Subcutaneous adipose tissue (tissue), 4 donors: ENCODE measurements around the gene RAB40A. TPM values are rescaled to one million over a fixed set of nuclear protein-coding genes. Genes with fewer than 3 reads are reported as not detected.

Experiments used
- total RNA-seq, 4 donors: library from RNA; depleted of rRNA; stranded (reverse); fragments of >200 nt; gene quantifications; one replicate each; pipeline ENCODE4 v1.1.0, GENCODE V29; 2016
- TF ChIP-seq, protein P1 (sequence below): fragments of 450-650 bp; IDR thresholded peaks from one replicate; pipeline ENCODE4 v1.5.1; 2016; ENCODE audit warnings: low read depth, mild to moderate bottlenecking, control low read depth, antibody characterized with exemption, moderate library complexity

Gene RAB40A
- total RNA-seq, 4 donors from 2014 or later, result 0.22 to 1.5 (median 0.50) TPM

- TF ChIP-seq, protein P1, sequence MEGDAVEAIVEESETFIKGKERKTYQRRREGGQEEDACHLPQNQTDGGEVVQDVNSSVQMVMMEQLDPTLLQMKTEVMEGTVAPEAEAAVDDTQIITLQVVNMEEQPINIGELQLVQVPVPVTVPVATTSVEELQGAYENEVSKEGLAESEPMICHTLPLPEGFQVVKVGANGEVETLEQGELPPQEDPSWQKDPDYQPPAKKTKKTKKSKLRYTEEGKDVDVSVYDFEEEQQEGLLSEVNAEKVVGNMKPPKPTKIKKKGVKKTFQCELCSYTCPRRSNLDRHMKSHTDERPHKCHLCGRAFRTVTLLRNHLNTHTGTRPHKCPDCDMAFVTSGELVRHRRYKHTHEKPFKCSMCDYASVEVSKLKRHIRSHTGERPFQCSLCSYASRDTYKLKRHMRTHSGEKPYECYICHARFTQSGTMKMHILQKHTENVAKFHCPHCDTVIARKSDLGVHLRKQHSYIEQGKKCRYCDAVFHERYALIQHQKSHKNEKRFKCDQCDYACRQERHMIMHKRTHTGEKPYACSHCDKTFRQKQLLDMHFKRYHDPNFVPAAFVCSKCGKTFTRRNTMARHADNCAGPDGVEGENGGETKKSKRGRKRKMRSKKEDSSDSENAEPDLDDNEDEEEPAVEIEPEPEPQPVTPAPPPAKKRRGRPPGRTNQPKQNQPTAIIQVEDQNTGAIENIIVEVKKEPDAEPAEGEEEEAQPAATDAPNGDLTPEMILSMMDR, result no peak
Measured at GRCh38 chrX:103536732-103537131, 17.4 kb upstream of the RAB40A start.

- TF ChIP-seq, protein P1, result no peak
Measured at GRCh38 chrX:103536071-103536470, 16.8 kb upstream of the RAB40A start.

DNA sequence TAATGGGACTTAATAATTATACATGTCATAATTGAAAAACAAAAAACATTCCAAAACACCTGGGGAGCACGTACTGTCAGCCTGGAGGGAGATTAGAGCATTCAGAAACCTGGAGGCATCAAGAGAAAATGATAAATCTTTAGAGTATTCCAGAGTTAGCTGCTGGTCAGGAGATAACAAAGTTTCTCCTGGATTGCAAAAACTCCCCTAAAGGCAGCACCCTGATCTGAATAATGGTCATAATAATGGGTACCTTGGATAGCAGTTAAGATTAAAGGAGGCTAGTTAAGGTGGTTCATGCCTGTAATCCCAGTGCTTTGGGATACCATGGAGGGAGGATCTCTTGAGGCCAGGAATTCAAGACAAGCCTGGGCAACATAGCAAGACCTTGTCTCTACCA is 15.9 kb upstream of the RAB40A start:
- TF ChIP-seq, protein P1, result no peak

- TF ChIP-seq, protein P1, result no peak
Measured at GRCh38 chrX:103533511-103534216, 14.4 kb upstream of the RAB40A start.

DNA sequence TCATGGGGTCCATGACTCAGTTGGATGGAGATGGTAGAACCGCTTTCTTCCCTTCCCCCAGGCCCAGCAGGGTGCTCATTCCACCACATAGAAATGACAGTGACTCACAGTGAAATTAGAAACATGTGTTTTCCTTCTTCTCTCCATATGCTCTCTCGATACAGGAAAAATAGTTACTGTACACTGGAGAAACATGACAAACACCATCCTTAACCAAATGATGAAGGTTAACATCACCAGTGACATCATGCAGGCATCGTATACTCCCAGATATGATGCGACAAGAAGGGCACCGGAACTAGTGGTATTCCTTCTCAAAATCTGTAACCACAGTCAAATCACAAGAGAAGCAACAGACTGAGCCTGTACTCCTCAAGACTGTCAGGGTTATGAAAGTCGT is 11.7 kb upstream of the RAB40A start:
- TF ChIP-seq, protein P1, result no peak

GRCh38 chrX:103530545-103530944 is 11.3 kb upstream of the RAB40A start:
- TF ChIP-seq, protein P1, result no peak

DNA sequence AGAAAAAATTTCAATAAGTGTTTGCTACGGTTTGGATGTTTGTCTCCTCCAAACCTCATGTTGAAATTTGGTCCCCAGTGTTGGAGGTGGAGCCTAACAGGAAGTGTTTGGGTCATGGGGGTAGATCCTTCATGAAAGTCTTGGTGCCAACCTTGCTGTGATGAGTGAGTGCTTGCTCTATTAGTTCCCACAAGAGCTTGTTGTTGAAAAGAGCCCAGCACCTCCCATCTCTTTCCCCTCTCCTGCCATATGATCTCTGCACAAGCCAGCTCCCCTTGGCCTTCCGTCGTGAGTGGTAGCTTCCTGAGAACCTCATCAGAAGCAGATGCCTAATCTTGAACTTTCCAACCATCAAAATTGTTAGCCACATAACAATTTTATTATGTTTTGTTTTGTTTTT is 10.3 kb upstream of the RAB40A start:
- TF ChIP-seq, protein P1, result no peak
